Activated naive CD4-positive, alpha-beta T cell treated with anti-CD3 and anti-CD28 coated beads, Interleukin-2, amount 50 U/mL, for 24 hours (primary cell): ENCODE results near the gene HS3ST6.
"Not testable (repeated sequence)": the region's sequence is repeated elsewhere in the genome, so short reads cannot be mapped to it uniquely, and the experiment has no call there.

ENCODE experiments used
- H3K27ac Mint-ChIP-seq: one replicate; pipeline ENCODE4 v1.8.0; 2021; ENCODE audit warnings: mild to moderate bottlenecking, mixed read lengths
- H3K27me3 Mint-ChIP-seq: one replicate; pipeline ENCODE4 v1.8.0; 2021; ENCODE audit warnings: mixed read lengths
- H3K36me3 Mint-ChIP-seq: one replicate; pipeline ENCODE4 v1.8.0; 2021; ENCODE audit warnings: mixed read lengths
- H3K4me1 Mint-ChIP-seq: one replicate; pipeline ENCODE4 v1.8.0; 2021; ENCODE audit warnings: mixed read lengths
- H3K4me3 Mint-ChIP-seq: one replicate; pipeline ENCODE4 v1.8.0; 2021; ENCODE audit warnings: mild to moderate bottlenecking, mixed read lengths
- H3K9me3 Mint-ChIP-seq: one replicate; pipeline ENCODE4 v1.8.0; 2021; ENCODE audit warnings: mixed read lengths

The HS3ST6 gene

GRCh38 chr16:1908184-1908583 is 10.0 kb downstream of the HS3ST6 start:
- Mint-ChIP-seq H3K27me3 (peaks cover 3% of the 10 kb centered on the region), H3K36me3 (no peaks in the 10 kb centered on the region), H3K4me1 (no peaks in the 10 kb centered on the region), H3K4me3 (no peak overlapping the region), H3K9me3 (no peaks in the 10 kb centered on the region), H3K27ac (no peak overlapping the region)

- Mint-ChIP-seq H3K9me3 (no peaks in the 10 kb centered on the region), H3K4me3 (no peak overlapping the region), H3K27me3 (peaks cover 3% of the 10 kb centered on the region), H3K27ac (no peak overlapping the region), H3K4me1 (no peaks in the 10 kb centered on the region), H3K36me3 (no peaks in the 10 kb centered on the region)
Observed at GRCh38 chr16:1907226-1907860, 10.9 kb downstream of the HS3ST6 start.

- Mint-ChIP-seq H3K9me3 (no peaks in the 10 kb centered on the region), H3K4me3 (no peak overlapping the region), H3K27me3 (peaks cover 3% of the 10 kb centered on the region), H3K4me1 (no peaks in the 10 kb centered on the region), H3K27ac (no peak overlapping the region), H3K36me3 (no peaks in the 10 kb centered on the region)
Observed at GRCh38 chr16:1906846-1907165, 11.4 kb downstream of the HS3ST6 start.

GRCh38 chr16:1906055-1906845 is 12.0 kb downstream of the HS3ST6 start:
- Mint-ChIP-seq H3K9me3 (no peaks in the 10 kb centered on the region), H3K27me3 (peaks cover 3% of the 10 kb centered on the region), H3K36me3 (no peaks in the 10 kb centered on the region), H3K4me1 (no peaks in the 10 kb centered on the region), H3K4me3 (no peak overlapping the region), H3K27ac (no peak overlapping the region)

GRCh38 chr16:1903845-1904840 is 14.1 kb downstream of the HS3ST6 start:
- Mint-ChIP-seq H3K4me1 (no peaks in the 10 kb centered on the region), H3K36me3 (no peaks in the 10 kb centered on the region), H3K4me3 (no peak overlapping the region), H3K27ac (no peak overlapping the region), H3K27me3 (peaks cover 3% of the 10 kb centered on the region), H3K9me3 (no peaks in the 10 kb centered on the region)

GRCh38 chr16:1903220-1903574 is 15.0 kb downstream of the HS3ST6 start:
- H3K36me3 Mint-ChIP-seq: no peaks in the 10 kb centered on the region
- H3K4me1 Mint-ChIP-seq: no peaks in the 10 kb centered on the region
- no peaks in the 10 kb centered on the region for H3K27me3 Mint-ChIP-seq
- no peak overlapping the region for H3K4me3 Mint-ChIP-seq
- H3K9me3 Mint-ChIP-seq: no peaks in the 10 kb centered on the region
- no peak overlapping the region for H3K27ac Mint-ChIP-seq

GRCh38 chr16:1902547-1903219 is 15.5 kb downstream of the HS3ST6 start:
- H3K27me3 Mint-ChIP-seq: no peaks in the 10 kb centered on the region
- H3K27ac Mint-ChIP-seq: no peak overlapping the region
- no peaks in the 10 kb centered on the region for H3K9me3 Mint-ChIP-seq
- no peaks in the 10 kb centered on the region for H3K36me3 Mint-ChIP-seq
- no peak overlapping the region for H3K4me3 Mint-ChIP-seq
- no peaks in the 10 kb centered on the region for H3K4me1 Mint-ChIP-seq

- no peaks in the 10 kb centered on the region for H3K27me3 Mint-ChIP-seq
- H3K36me3 Mint-ChIP-seq: no peaks in the 10 kb centered on the region
- H3K4me1 Mint-ChIP-seq: no peaks in the 10 kb centered on the region
- no peaks in the 10 kb centered on the region for H3K9me3 Mint-ChIP-seq
- no peak overlapping the region for H3K4me3 Mint-ChIP-seq
- H3K27ac Mint-ChIP-seq: no peak overlapping the region
Observed at GRCh38 chr16:1900452-1900774, 17.8 kb downstream of the HS3ST6 start.

GRCh38 chr16:1899641-1900451 is 18.4 kb downstream of the HS3ST6 start:
- Mint-ChIP-seq H3K4me1 (no peaks in the 10 kb centered on the region), H3K9me3 (no peaks in the 10 kb centered on the region), H3K4me3 (no peak overlapping the region), H3K36me3 (no peaks in the 10 kb centered on the region), H3K27ac (no peak overlapping the region), H3K27me3 (no peaks in the 10 kb centered on the region)

GRCh38 chr16:1897692-1898091 is 20.5 kb downstream of the HS3ST6 start:
- H3K36me3 Mint-ChIP-seq, H3K4me1 Mint-ChIP-seq, H3K4me3 Mint-ChIP-seq, H3K9me3 Mint-ChIP-seq, H3K27ac Mint-ChIP-seq, H3K27me3 Mint-ChIP-seq: not testable (repeated sequence)

- no peaks in the 10 kb centered on the region for H3K9me3 Mint-ChIP-seq
- H3K4me1 Mint-ChIP-seq: no peaks in the 10 kb centered on the region
- no peak overlapping the region for H3K27ac Mint-ChIP-seq
- H3K27me3 Mint-ChIP-seq: no peaks in the 10 kb centered on the region
- no peak overlapping the region for H3K4me3 Mint-ChIP-seq
- no peaks in the 10 kb centered on the region for H3K36me3 Mint-ChIP-seq
Observed at GRCh38 chr16:1895949-1896675, 22.1 kb downstream of the HS3ST6 start.

GRCh38 chr16:1895068-1895467 is 23.1 kb downstream of the HS3ST6 start:
- Mint-ChIP-seq H3K27me3 (peaks cover 3% of the 10 kb centered on the region), H3K4me1 (no peaks in the 10 kb centered on the region), H3K9me3 (no peaks in the 10 kb centered on the region), H3K27ac (no peak overlapping the region), H3K4me3 (no peak overlapping the region), H3K36me3 (no peaks in the 10 kb centered on the region)

GRCh38 chr16:1890708-1891050 is 27.5 kb downstream of the HS3ST6 start:
- H3K4me3 Mint-ChIP-seq: no peak overlapping the region

GRCh38 chr16:1890024-1890707 is 28.0 kb downstream of the HS3ST6 start:
- no peak overlapping the region for H3K27ac Mint-ChIP-seq

More at GRCh38 chr16:1890708-1891050, 27.5 kb downstream of the HS3ST6 start:
- H3K27me3 Mint-ChIP-seq: peaks cover 3% of the 10 kb centered on the region
- no peaks in the 10 kb centered on the region for H3K36me3 Mint-ChIP-seq
- no peaks in the 10 kb centered on the region for H3K4me1 Mint-ChIP-seq
- no peaks in the 10 kb centered on the region for H3K9me3 Mint-ChIP-seq
- H3K27ac Mint-ChIP-seq: no peak overlapping the region

More at GRCh38 chr16:1890024-1890707, 28.0 kb downstream of the HS3ST6 start:
- peaks cover 3% of the 10 kb centered on the region for H3K27me3 Mint-ChIP-seq
- no peaks in the 10 kb centered on the region for H3K36me3 Mint-ChIP-seq
- no peak overlapping the region for H3K4me3 Mint-ChIP-seq
- H3K9me3 Mint-ChIP-seq: no peaks in the 10 kb centered on the region
- H3K4me1 Mint-ChIP-seq: no peaks in the 10 kb centered on the region
